ENCODE measurements around the gene NALCN.

DNA sequence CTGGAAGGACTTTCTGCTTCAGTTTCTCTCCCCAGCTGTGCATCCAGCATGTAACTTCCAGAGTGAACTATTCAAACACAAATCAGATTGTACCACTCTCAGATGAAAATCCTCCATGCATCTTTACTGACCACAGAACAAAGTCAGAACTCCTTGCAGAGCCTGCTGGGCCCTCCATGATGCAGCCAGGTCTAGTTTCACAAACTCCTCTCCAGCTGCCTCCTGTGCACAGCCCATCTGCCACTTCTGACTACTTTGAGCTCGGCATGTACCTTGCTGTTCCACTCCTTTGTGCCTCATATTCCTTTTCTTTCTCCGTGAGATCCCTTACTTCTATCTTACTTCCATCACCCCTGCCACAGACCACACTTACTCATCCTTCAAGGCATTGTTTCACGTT, 31.4 kb downstream of the NALCN start:
- TF ChIP-seq SUZ12 (IDR thresholded peaks at IDR 0.05; ENCODE audit: extremely low read depth, insufficient read depth, insufficient read length) (no peak), YY1 (IDR thresholded peaks at IDR 0.05; ENCODE audit: insufficient read depth, insufficient read length) (no peak), ZNF274 (IDR thresholded peaks at IDR 0.05; ENCODE audit: low read depth, low read length) (no peak)
